SK-N-SH (cell line): ENCODE measurements around the gene GATB. TPM values are rescaled to one million over a fixed set of nuclear protein-coding genes. Genes with fewer than 3 reads are reported as not detected.

Experiments used
- CTCF ChIA-PET: fragments of 300-600, 350-600 bp; formaldehyde crosslinking; extraction: SDS; loops from one replicate; lab custom pipeline; 2021; lab: Yijun Ruan, JAX
- POLR2A ChIA-PET: fragments of 350-600 bp; sonication (Branson Sonifier 250); formaldehyde crosslinking; extraction: SDS; loops from one replicate; lab custom pipeline; 2020; ENCODE audit warnings: antibody characterized with exemption, inconsistent platforms; lab: Yijun Ruan, JAX
- DNase-seq: peaks from one replicate; pipeline ENCODE4 v3.0.0; 2012
- H2AFZ ChIP-seq: fragments of 200-600 bp; sonication (generic); 2 replicates; pipeline ENCODE4 v1.8.1; 2016; ENCODE audit warnings: antibody characterized with exemption, mild to moderate bottlenecking, low read depth
- H3F3A ChIP-seq: fragments of 200-600 bp; sonication (generic); replicated peaks from 2 replicates; pipeline ENCODE3; 2016; ENCODE audit warnings: antibody characterized with exemption, mild to moderate bottlenecking; ENCODE audit not compliant: insufficient read depth
- H3K27ac ChIP-seq, 2 experiments: fragments of 200-500 bp in 1 of 2; fragments of 200-600 bp in 1 of 2; sonication (Bioruptor generic) in 1 of 2; sonication (generic), shearing (Covaris generic) in 1 of 2; 2 replicates each; pipeline versions ENCODE4 v1.5.1 to v1.6.1; 2014 to 2016; ENCODE audit warnings: low read depth in 2 of 2, inconsistent platforms in 1 of 2, low read length in 1 of 2, mild to moderate bottlenecking in 1 of 2, mixed read lengths in 1 of 2
- H3K27me3 ChIP-seq: fragments of 200-600 bp; sonication (generic), shearing (Covaris generic); 2 replicates; pipeline ENCODE4 v1.6.1; 2016; ENCODE audit warnings: mixed run types; ENCODE audit not compliant: insufficient read depth
- H3K36me3 ChIP-seq, 2 experiments: fragments of 200-500 bp in 1 of 2; fragments of 200-600 bp in 1 of 2; sonication (Bioruptor generic) in 1 of 2; sonication (generic) in 1 of 2; replicated peaks in 1 of 2; 2 replicates each; pipeline versions ENCODE3 to v1.5.1; 2014 to 2016; ENCODE audit warnings: low read length in 1 of 2, mild to moderate bottlenecking in 1 of 2; ENCODE audit not compliant: insufficient read depth in 2 of 2, control insufficient read depth in 1 of 2
- H3K4me1 ChIP-seq, 2 experiments: fragments of 200-500 bp in 1 of 2; fragments of 200-600 bp in 1 of 2; sonication (Bioruptor generic) in 1 of 2; sonication (generic), shearing (Covaris generic) in 1 of 2; 2 replicates each; pipeline versions ENCODE4 v1.5.1 to v1.6.1; 2014 to 2016; ENCODE audit warnings: low read depth in 1 of 2, low read length in 1 of 2, mixed run types in 1 of 2; ENCODE audit not compliant: insufficient read depth in 2 of 2, control insufficient read depth in 1 of 2
- H3K4me2 ChIP-seq: fragments of 200-600 bp; sonication (generic), shearing (Covaris generic); 2 replicates; pipeline ENCODE4 v1.6.1; 2017; ENCODE audit warnings: mixed run types
- H3K4me3 ChIP-seq, 2 experiments: fragments of 200-500 bp in 1 of 2; fragments of 200-600 bp in 1 of 2; sonication (Bioruptor generic) in 1 of 2; sonication (generic), shearing (Covaris generic) in 1 of 2; 2 replicates each; pipeline versions ENCODE4 v1.5.1 to v1.8.1; 2014 to 2016; ENCODE audit warnings: low read depth in 2 of 2, inconsistent platforms in 1 of 2, low read length in 1 of 2, mild to moderate bottlenecking in 1 of 2, mixed read lengths in 1 of 2, moderate library complexity in 1 of 2
- H3K79me2 ChIP-seq: fragments of 200-600 bp; sonication (generic); 2 replicates; pipeline ENCODE4 v1.8.1; 2017; ENCODE audit warnings: mild to moderate bottlenecking; ENCODE audit not compliant: insufficient read depth
- H3K9ac ChIP-seq: fragments of 200-600 bp; sonication (generic); 2 replicates; pipeline ENCODE4 v1.6.1; 2017; ENCODE audit warnings: mixed run types
- H3K9me2 ChIP-seq: fragments of 200-600 bp; sonication (generic); 2 replicates; pipeline ENCODE4 v1.6.1; 2017; ENCODE audit warnings: mixed run types
- H3K9me3 ChIP-seq: fragments of 200-600 bp; sonication (generic); 2 replicates; pipeline ENCODE4 v1.6.1; 2017; ENCODE audit warnings: mixed run types, mild to moderate bottlenecking, moderate library complexity
- H4K20me1 ChIP-seq: fragments of 200-600 bp; sonication (generic); 2 replicates; pipeline ENCODE4 v1.6.1; 2017; ENCODE audit warnings: mild to moderate bottlenecking, mixed run types; ENCODE audit not compliant: insufficient read depth
- CTCF ChIP-seq: fragments of 200-600 bp; sonication (generic); IDR thresholded peaks from 2 replicates; pipeline ENCODE4 v1.6.1; 2017; ENCODE audit warnings: antibody characterized with exemption, mild to moderate bottlenecking, moderate library complexity
- EP300 ChIP-seq, 2 experiments: IDR thresholded peaks; 2 replicates each; pipeline versions ENCODE4 v1.4.0 to v1.6.1; 2012; ENCODE audit warnings: borderline replicate concordance in 1 of 2, low read depth in 1 of 2, low read length in 1 of 2
- EZH2phosphoT487 ChIP-seq: fragments of 200-600 bp; sonication (generic); IDR thresholded peaks from 2 replicates; pipeline ENCODE4 v1.6.1; 2017; ENCODE audit warnings: low read depth, mixed run types, mild to moderate bottlenecking, antibody characterized with exemption, moderate library complexity, borderline replicate concordance
- FOSL2 ChIP-seq: IDR thresholded peaks from 2 replicates; pipeline ENCODE4 v1.4.0; 2012; ENCODE audit warnings: low read depth, mild to moderate bottlenecking, moderate library complexity, borderline replicate concordance
- GATA2 ChIP-seq: sonication (generic); formaldehyde crosslinking; IDR thresholded peaks from 2 replicates; pipeline ENCODE4 v1.5.0; 2020; ENCODE audit warnings: mild to moderate bottlenecking, missing genetic modification reagents
- IRF3 ChIP-seq: fragments of 150-350 bp; IDR thresholded peaks from 2 replicates; pipeline ENCODE4 v1.6.1; 2016; ENCODE audit warnings: mild to moderate bottlenecking, low read depth, low read length
- JUND ChIP-seq: IDR thresholded peaks from 2 replicates; pipeline ENCODE4 v1.4.0; 2012
- MAX ChIP-seq: IDR thresholded peaks from 2 replicates; pipeline ENCODE4 v1.4.0; 2012; ENCODE audit warnings: low read depth
- MXI1 ChIP-seq: IDR thresholded peaks from 2 replicates; pipeline ENCODE4 v1.6.1; 2012; ENCODE audit warnings: mild to moderate bottlenecking, low read depth, low read length, improper control_type of control experiment
- PBX3 ChIP-seq: IDR thresholded peaks from 2 replicates; pipeline ENCODE4; 2012
- POLR2AphosphoS5 ChIP-seq: IDR thresholded peaks from 2 replicates; pipeline ENCODE4 v1.6.1; 2012; ENCODE audit warnings: low read depth, low read length
- REST ChIP-seq: IDR thresholded peaks from 2 replicates; pipeline ENCODE4 v1.6.1; 2012; ENCODE audit warnings: mild to moderate bottlenecking, low read depth, low read length, moderate library complexity
- SMC3 ChIP-seq: IDR thresholded peaks from 2 replicates; pipeline ENCODE4 v1.6.1; 2012; ENCODE audit warnings: low read depth, low read length, improper control_type of control experiment
- TCF12 ChIP-seq: IDR thresholded peaks from 2 replicates; pipeline ENCODE4 v1.4.0; 2012
- USF1 ChIP-seq: IDR thresholded peaks from 2 replicates; pipeline ENCODE4 v1.4.0; 2012; ENCODE audit warnings: low read depth, borderline replicate concordance
- YY1 ChIP-seq: IDR thresholded peaks from 2 replicates; pipeline ENCODE4 v1.4.0; 2012; ENCODE audit warnings: low read depth, mild to moderate bottlenecking
- WGBS: methylation state at CpG from one replicate; pipeline ENCODE4 v1.1.6; 2017; ENCODE audit warnings: low lambda C conversion rate; 5-methylcytosine and 5-hydroxymethylcytosine counted together
- polyA plus RNA-seq, 3 experiments: library from polyadenylated mRNA; depleted of rRNA; stranded (reverse); fragments of >200 nt; gene quantifications; 2 replicates each; pipeline ENCODE4 v1.2.3, GENCODE V29; 2012

The GATB gene
- polyA plus RNA-seq, 1 of the 3 experiments (the other 2 are of a cell fraction) = 28.1 TPM

GRCh38 chr4:151728006-151728405 lies 32.8 kb downstream of the GATB start (continued):
- no peak for TF ChIP-seq MAX
- no peak for TF ChIP-seq EZH2phosphoT487

GRCh38 chr4:151727365-151727764 lies 33.4 kb downstream of the GATB start:
- DNase-seq = no peak
- no peaks in the 10 kb centered on the region for H3K9me3 ChIP-seq
- H3K27me3 ChIP-seq = no peaks in the 10 kb centered on the region
- ChIA-PET CTCF (interaction anchor here (0.9 kb wide), 1 partner anchor 610 kb away, joined by 3 read pairs; no protein-coding TSS in a partner anchor), POLR2A (no interaction called here)
- H3K79me2 ChIP-seq = no peaks in the 10 kb centered on the region
- H3F3A ChIP-seq = no peaks in the 10 kb centered on the region
- H3K9ac ChIP-seq = no peak overlapping the region
- 93% methylated on average over 1 of the region's 1 CpG for WGBS
- H3K9me2 ChIP-seq = no peaks in the 10 kb centered on the region
- H3K4me1 ChIP-seq = no peaks in the 10 kb centered on the region; a peak in 2 of 4 replicates
- H4K20me1 ChIP-seq = no peaks in the 10 kb centered on the region
- no peak for TF ChIP-seq PBX3
- TF ChIP-seq REST = no peak
- TF ChIP-seq EP300 (IDR thresholded peaks at IDR 0.05; ENCODE audit: borderline replicate concordance in 1 of 2, low read depth in 1 of 2, low read length in 1 of 2) = no peak
- no peak for TF ChIP-seq USF1
- TF ChIP-seq FOSL2 = no peak
- TF ChIP-seq YY1 = no peak
- TF ChIP-seq SMC3 = no peak
- TF ChIP-seq MAX = no peak
- TF ChIP-seq MXI1 = no peak
- no peak for TF ChIP-seq IRF3
- no peak for TF ChIP-seq CTCF
- TF ChIP-seq JUND = no peak
- no peak for TF ChIP-seq GATA2 (CRISPR knock-in tag)
- TF ChIP-seq POLR2AphosphoS5 = no peak
- TF ChIP-seq TCF12 = no peak
- no peaks in the 10 kb centered on the region for H3K36me3 ChIP-seq
- no peak overlapping the region for H2AFZ ChIP-seq
- H3K4me2 ChIP-seq = no peak overlapping the region
- H3K4me3 ChIP-seq = no peak overlapping the region
- H3K27ac ChIP-seq = no peak overlapping the region
